OCI-LY1 (cell line): Measurements from ENCODE around the gene DSC3.

Experiments used
- H2AFZ ChIP-seq: fragments of 200-600 bp; sonication (generic), shearing (Covaris generic); 2 replicates; pipeline ENCODE4 v1.6.0; 2014; ENCODE audit warnings: antibody characterized with exemption, mild to moderate bottlenecking, low read length
- H3F3A ChIP-seq: fragments of 200-600 bp; sonication (generic), shearing (Covaris generic); 2 replicates; pipeline ENCODE4 v1.6.0; 2014; ENCODE audit warnings: mild to moderate bottlenecking, antibody characterized with exemption, low read length, moderate library complexity; ENCODE audit not compliant: insufficient read depth
- H3K27ac ChIP-seq: fragments of 200-600 bp; sonication (generic); 2 replicates; pipeline ENCODE4 v1.5.1; 2014; ENCODE audit warnings: low read length, mixed run types, mild to moderate bottlenecking, low read depth; ENCODE audit not compliant: poor library complexity, severe bottlenecking
- H3K27me3 ChIP-seq: fragments of 200-600 bp; sonication (generic); 2 replicates; pipeline ENCODE4 v1.6.0; 2014; ENCODE audit warnings: antibody characterized with exemption, mild to moderate bottlenecking, low read length, moderate library complexity; ENCODE audit not compliant: insufficient read depth
- H3K36me3 ChIP-seq: fragments of 200-600 bp; sonication (generic); 2 replicates; pipeline ENCODE4 v1.6.1; 2014; ENCODE audit warnings: mild to moderate bottlenecking, antibody characterized with exemption, low read length, moderate library complexity, mixed read lengths; ENCODE audit not compliant: insufficient read depth
- H3K4me1 ChIP-seq: fragments of 200-600 bp; sonication (generic); 2 replicates; pipeline ENCODE4 v1.5.1; 2014; ENCODE audit warnings: mild to moderate bottlenecking, low read length, moderate library complexity; ENCODE audit not compliant: insufficient read depth, severe bottlenecking
- H3K4me2 ChIP-seq: fragments of 200-600 bp; sonication (generic), shearing (Covaris generic); 2 replicates; pipeline ENCODE4 v1.6.1; 2014; ENCODE audit warnings: low read length
- H3K4me3 ChIP-seq: fragments of 200-600 bp; sonication (generic); 2 replicates; pipeline ENCODE4 v1.5.1; 2014; ENCODE audit warnings: low read length, low read depth, mild to moderate bottlenecking, mixed read lengths; ENCODE audit not compliant: poor library complexity, severe bottlenecking
- H3K79me2 ChIP-seq: fragments of 200-600 bp; shearing (Covaris generic); 2 replicates; pipeline ENCODE4 v1.6.1; 2016; ENCODE audit warnings: mixed run types, low read length, mixed read lengths; ENCODE audit not compliant: insufficient read depth
- H3K9ac ChIP-seq: fragments of 200-600 bp; sonication (generic), shearing (Covaris generic); 2 replicates; pipeline ENCODE4 v1.6.1; 2014; ENCODE audit warnings: mild to moderate bottlenecking, low read length, mixed read lengths
- H3K9me2 ChIP-seq: fragments of 200-600 bp; sonication (generic), shearing (Covaris generic); 2 replicates; pipeline ENCODE4 v1.6.1; 2014; ENCODE audit warnings: low read depth, mild to moderate bottlenecking, low read length, mixed read lengths
- H3K9me3 ChIP-seq: fragments of 200-600 bp; shearing (Covaris generic); 2 replicates; pipeline ENCODE4 v1.6.1; 2014; ENCODE audit warnings: low read length, mixed read lengths
- H4K20me1 ChIP-seq: fragments of 200-600 bp; sonication (generic), shearing (Covaris generic); 2 replicates; pipeline ENCODE4 v1.6.0; 2016; ENCODE audit warnings: mild to moderate bottlenecking, low read length; ENCODE audit not compliant: insufficient read depth
- CTCF ChIP-seq: fragments of 200-600 bp; sonication (generic), shearing (Covaris generic); IDR thresholded peaks from 2 replicates; pipeline ENCODE4 v1.5.1; 2017; ENCODE audit warnings: mild to moderate bottlenecking, antibody characterized with exemption, low read length, moderate library complexity, mixed read lengths
- EZH2 ChIP-seq: fragments of 200-600 bp; sonication (generic), shearing (Covaris generic); IDR thresholded peaks from 2 replicates; pipeline ENCODE4 v1.8.0; 2017; ENCODE audit warnings: borderline replicate concordance, mixed run types, mild to moderate bottlenecking, antibody characterized with exemption, low read length, moderate library complexity, mixed read lengths

Gene DSC3

GRCh38 chr18:31042406-31043181 is at the start of gene DSC3:
Gene DSC3 (minus strand): TSS chr18:31042742. CDS start chr18:31042660, 82 bp downstream.
- H3K9me3 ChIP-seq, result no peaks in the 10 kb centered on the region
- no peaks in the 10 kb centered on the region for H3K36me3 ChIP-seq
- H3K79me2 ChIP-seq, result no peaks in the 10 kb centered on the region
- no peaks in the 10 kb centered on the region for H3K9me2 ChIP-seq
- H3K9ac ChIP-seq, result no peak within 1 kb of the TSS
- no peak within 1 kb of the TSS for H3K4me2 ChIP-seq
- H3K4me1 ChIP-seq, result no peaks in the 10 kb centered on the region
- no peaks in the 10 kb centered on the region for H3K27me3 ChIP-seq
- H3K27ac ChIP-seq, result no peak within 1 kb of the TSS
- no peak for TF ChIP-seq EZH2
- no peak for TF ChIP-seq CTCF
- no peak within 1 kb of the TSS for H3K4me3 ChIP-seq
- no peaks in the 10 kb centered on the region for H3F3A ChIP-seq
- H4K20me1 ChIP-seq, result no peaks in the 10 kb centered on the region
- no peak within 1 kb of the TSS for H2AFZ ChIP-seq

GRCh38 chr18:31091350-31091749 is 48.8 kb upstream of the DSC3 start:
- H3K9me3 ChIP-seq, result no peaks in the 10 kb centered on the region
- no peak overlapping the region for H2AFZ ChIP-seq
- no peaks in the 10 kb centered on the region for H3K27me3 ChIP-seq
- no peak for TF ChIP-seq EZH2
- TF ChIP-seq CTCF, result no peak
- no peak overlapping the region for H3K27ac ChIP-seq
- H3K9ac ChIP-seq, result no peak overlapping the region
- no peaks in the 10 kb centered on the region for H3K79me2 ChIP-seq
- H3K4me3 ChIP-seq, result no peak overlapping the region
- no peaks in the 10 kb centered on the region for H3K36me3 ChIP-seq
- H3K4me2 ChIP-seq, result no peak overlapping the region
- H3K4me1 ChIP-seq, result no peaks in the 10 kb centered on the region
- H3K9me2 ChIP-seq, result no peaks in the 10 kb centered on the region
- no peaks in the 10 kb centered on the region for H4K20me1 ChIP-seq
- no peaks in the 10 kb centered on the region for H3F3A ChIP-seq

DNA sequence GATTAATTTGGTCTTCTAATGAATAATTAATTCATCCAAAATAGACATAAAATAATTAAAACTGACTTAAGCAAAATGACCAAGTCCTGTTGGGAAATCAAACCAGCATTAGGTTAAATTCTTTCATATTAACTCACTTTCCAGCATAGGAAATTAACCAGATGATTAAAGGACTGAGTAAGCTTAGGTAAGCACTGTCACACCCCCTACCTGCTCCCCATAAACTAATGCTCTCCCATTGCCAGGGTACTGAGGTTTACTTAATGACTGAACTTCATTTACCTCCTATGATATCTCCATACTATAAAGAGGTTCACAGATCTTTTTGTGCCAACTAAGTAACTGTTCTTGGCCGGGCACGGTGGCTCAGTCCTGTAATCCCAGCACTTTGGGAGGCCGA is 46.0 kb upstream of the DSC3 start:
- Histone ChIP-seq H3K4me3 (no peak overlapping the region), H2AFZ (no peak overlapping the region), H3F3A (no peaks in the 10 kb centered on the region), H3K27me3 (no peaks in the 10 kb centered on the region), H3K36me3 (no peaks in the 10 kb centered on the region), H4K20me1 (no peaks in the 10 kb centered on the region), H3K27ac (no peak overlapping the region), H3K9me2 (no peaks in the 10 kb centered on the region), H3K79me2 (no peaks in the 10 kb centered on the region), H3K9me3 (no peaks in the 10 kb centered on the region), H3K9ac (no peak overlapping the region), H3K4me2 (no peak overlapping the region), H3K4me1 (no peaks in the 10 kb centered on the region)
- TF ChIP-seq EZH2 (no peak), CTCF (no peak)
